ENCODE measurements around the gene FBRSL1. TPM values are rescaled to one million over a fixed set of nuclear protein-coding genes. Genes with fewer than 3 reads are reported as not detected.

The FBRSL1 gene
- total RNA-seq, 1 experiment from 2014 or later: 130 TPM

- ChIA-PET CTCF (no interaction called here), POLR2A (ENCODE audit: low non-redundant PET) (no interaction called here)
- Histone ChIP-seq H3K27me3 (replicated peaks; ENCODE audit: insufficient read depth, low read depth, low read length, poor library complexity) (no peaks in the 10 kb centered on the region), H3K9me3 (ENCODE audit: low read depth, low read length, poor library complexity, severe bottlenecking) (no peaks in the 10 kb centered on the region), H3K4me3 (ENCODE audit: low read depth, low read length, poor library complexity, severe bottlenecking) (no peak overlapping the region), H3K4me1 (ENCODE audit: insufficient read depth, low read length, poor library complexity, severe bottlenecking) (no peaks in the 10 kb centered on the region), H3K36me3 (ENCODE audit: insufficient read depth, low read length, poor library complexity, severe bottlenecking) (no peaks in the 10 kb centered on the region), H3K27ac (ENCODE audit: low read depth, low read length, poor library complexity, severe bottlenecking) (no peak overlapping the region)
- DNase-seq (ENCODE audit: low spot score): no peak
- no TSS peak for BruUV-seq (replicated peaks)
- intact Hi-C loops (cut with micrococcal nuclease; ENCODE audit: unreplicated experiment): no loop called here
- TF ChIP-seq EZH2 (IDR thresholded peaks at IDR 0.05; ENCODE audit: borderline replicate concordance, low read depth, low read length, poor library complexity, severe bottlenecking): no peak
- no peak for TF ChIP-seq CTCF (conservative IDR thresholded peaks at IDR 0.05; ENCODE audit: low read depth, low read length)
Measured at GRCh38 chr12:132479938-132480622, 9.9 kb upstream of the FBRSL1 start.

GRCh38 chr12:132480623-132481132, 9.3 kb upstream of the FBRSL1 start:
- intact Hi-C loops (cut with micrococcal nuclease; ENCODE audit: unreplicated experiment): no loop called here
- Histone ChIP-seq H3K4me3 (ENCODE audit: low read depth, low read length, poor library complexity, severe bottlenecking) (no peak overlapping the region), H3K36me3 (ENCODE audit: insufficient read depth, low read length, poor library complexity, severe bottlenecking) (no peaks in the 10 kb centered on the region), H3K9me3 (ENCODE audit: low read depth, low read length, poor library complexity, severe bottlenecking) (no peaks in the 10 kb centered on the region), H3K4me1 (ENCODE audit: insufficient read depth, low read length, poor library complexity, severe bottlenecking) (no peaks in the 10 kb centered on the region), H3K27ac (ENCODE audit: low read depth, low read length, poor library complexity, severe bottlenecking) (no peak overlapping the region), H3K27me3 (replicated peaks; ENCODE audit: insufficient read depth, low read depth, low read length, poor library complexity) (no peaks in the 10 kb centered on the region)
- POLR2A ChIA-PET (ENCODE audit: low non-redundant PET): no interaction called here
- BruUV-seq (replicated peaks): no TSS peak
- CTCF ChIA-PET: no interaction called here
- no peak for TF ChIP-seq EZH2 (IDR thresholded peaks at IDR 0.05; ENCODE audit: borderline replicate concordance, low read depth, low read length, poor library complexity, severe bottlenecking)
- no peak for TF ChIP-seq CTCF (conservative IDR thresholded peaks at IDR 0.05; ENCODE audit: low read depth, low read length)
- no peak for DNase-seq (ENCODE audit: low spot score)

GRCh38 chr12:132481345-132481744, 8.6 kb upstream of the FBRSL1 start:
- TF ChIP-seq EZH2 (IDR thresholded peaks at IDR 0.05; ENCODE audit: borderline replicate concordance, low read depth, low read length, poor library complexity, severe bottlenecking) (no peak), CTCF (conservative IDR thresholded peaks at IDR 0.05; ENCODE audit: low read depth, low read length) (no peak)
- Histone ChIP-seq H3K27me3 (replicated peaks; ENCODE audit: insufficient read depth, low read depth, low read length, poor library complexity) (no peaks in the 10 kb centered on the region), H3K36me3 (ENCODE audit: insufficient read depth, low read length, poor library complexity, severe bottlenecking) (no peaks in the 10 kb centered on the region), H3K9me3 (ENCODE audit: low read depth, low read length, poor library complexity, severe bottlenecking) (no peaks in the 10 kb centered on the region), H3K4me1 (ENCODE audit: insufficient read depth, low read length, poor library complexity, severe bottlenecking) (no peaks in the 10 kb centered on the region), H3K27ac (ENCODE audit: low read depth, low read length, poor library complexity, severe bottlenecking) (no peak overlapping the region), H3K4me3 (ENCODE audit: low read depth, low read length, poor library complexity, severe bottlenecking) (no peak overlapping the region)
- intact Hi-C loops (cut with micrococcal nuclease; ENCODE audit: unreplicated experiment): no loop called here
- BruUV-seq (replicated peaks): no TSS peak
- ChIA-PET CTCF (no interaction called here), POLR2A (ENCODE audit: low non-redundant PET) (no interaction called here)
- DNase-seq (ENCODE audit: low spot score): no peak
